Islet of Langerhans (tissue), 1 donor: Measurements from ENCODE around the gene MKS1.

Experiments
- FAIRE-seq: peaks from one replicate; lab custom pipeline; 2011; peaks lifted over from hg19 to GRCh38; lab: Jason Lieb, UNC

MKS1 gene

GRCh38 chr17:58219007-58219788 is at the start of gene MKS1:
Gene MKS1 (minus strand): TSS chr17:58219255. CDS start chr17:58219230, 25 bp downstream.
- FAIRE-seq: no peak

- FAIRE-seq: no peak
Observed at GRCh38 chr17:58268326-58268725, 49.3 kb upstream of the MKS1 start.

GRCh38 chr17:58267347-58268324 is 48.6 kb upstream of the MKS1 start:
- no peak for FAIRE-seq

GRCh38 chr17:58265902-58266875 is 47.1 kb upstream of the MKS1 start:
- no peak for FAIRE-seq

- no peak for FAIRE-seq
Observed at GRCh38 chr17:58265271-58265670, 46.2 kb upstream of the MKS1 start.

- FAIRE-seq: no peak
Observed at GRCh38 chr17:58264407-58265103, 45.5 kb upstream of the MKS1 start.

GRCh38 chr17:58263773-58264172 is 44.7 kb upstream of the MKS1 start:
- FAIRE-seq: peak; percentile 88

- FAIRE-seq: no peak
Observed at GRCh38 chr17:58262149-58262548, 43.1 kb upstream of the MKS1 start.

- no peak for FAIRE-seq
Observed at GRCh38 chr17:58254803-58255202, 35.7 kb upstream of the MKS1 start.

- FAIRE-seq: no peak
Observed at GRCh38 chr17:58253082-58253481, 34.0 kb upstream of the MKS1 start.

- FAIRE-seq: no peak
Observed at GRCh38 chr17:58252141-58252540, 33.1 kb upstream of the MKS1 start.

- no peak for FAIRE-seq
Observed at GRCh38 chr17:58250344-58251011, 31.4 kb upstream of the MKS1 start.

GRCh38 chr17:58249270-58250133 is 30.4 kb upstream of the MKS1 start:
- no peak for FAIRE-seq

GRCh38 chr17:58248955-58249269 is 29.9 kb upstream of the MKS1 start:
- no peak for FAIRE-seq

- FAIRE-seq: no peak
Observed at GRCh38 chr17:58247511-58248363, 28.7 kb upstream of the MKS1 start.

GRCh38 chr17:58246781-58247180 is 27.7 kb upstream of the MKS1 start:
- no peak for FAIRE-seq

- no peak for FAIRE-seq
Observed at GRCh38 chr17:58246104-58246740, 27.2 kb upstream of the MKS1 start.

GRCh38 chr17:58245428-58246103 is 26.5 kb upstream of the MKS1 start:
- no peak for FAIRE-seq
